Endothelial cell (in vitro differentiated cells): ENCODE data around the gene OAS1. TPM values are rescaled to one million over a fixed set of nuclear protein-coding genes. Genes with fewer than 3 reads are reported as not detected.
"Not testable (repeated sequence)": the region's sequence is repeated elsewhere in the genome, so short reads cannot be mapped to it uniquely, and the experiment has no call there.

Source experiments
- DNase-seq: peaks from one replicate; pipeline ENCODE4 v3.0.0; 2021; ENCODE audit warnings: low spot score
- H3K27ac Mint-ChIP-seq: one replicate; pipeline ENCODE4 v1.8.0; 2021; ENCODE audit warnings: mixed read lengths, inconsistent platforms; ENCODE audit not compliant: unreplicated experiment
- H3K27me3 Mint-ChIP-seq: one replicate; pipeline ENCODE4 v1.8.0; 2021; ENCODE audit warnings: mild to moderate bottlenecking, moderate library complexity, mixed read lengths, inconsistent platforms; ENCODE audit not compliant: unreplicated experiment
- H3K36me3 Mint-ChIP-seq: one replicate; pipeline ENCODE4 v1.8.0; 2021; ENCODE audit warnings: mild to moderate bottlenecking, low read depth, mixed read lengths, inconsistent platforms; ENCODE audit not compliant: unreplicated experiment
- H3K4me1 Mint-ChIP-seq: one replicate; pipeline ENCODE4 v1.8.0; 2021; ENCODE audit warnings: mild to moderate bottlenecking, mixed read lengths, inconsistent platforms; ENCODE audit not compliant: unreplicated experiment
- H3K4me3 Mint-ChIP-seq: one replicate; pipeline ENCODE4 v1.8.0; 2021; ENCODE audit warnings: mild to moderate bottlenecking, mixed read lengths, inconsistent platforms; ENCODE audit not compliant: unreplicated experiment
- H3K9me3 Mint-ChIP-seq: one replicate; pipeline ENCODE4 v1.8.0; 2021; ENCODE audit warnings: mixed read lengths, inconsistent platforms; ENCODE audit not compliant: unreplicated experiment
- CTCF ChIP-seq: fragments of 200-600 bp; sonication (generic); IDR thresholded peaks from one replicate; pipeline ENCODE4 v1.5.0; 2021; ENCODE audit warnings: antibody characterized with exemption; ENCODE audit not compliant: unreplicated experiment
- total RNA-seq: library from RNA; stranded (reverse); fragmentation: NEBNext Ultra II Directional; extraction: Animal tissue kit (Norgen Biotek cat#: 25700); gene quantifications from one replicate; pipeline ENCODE4 v1.2.1, GENCODE V29; 2021; ENCODE audit not compliant: unreplicated experiment

Gene OAS1
- total RNA-seq, 1 donor from 2014 or later, result 0.56 TPM

- Mint-ChIP-seq H3K27ac (no peak overlapping the region), H3K4me1 (peaks cover 9% of the 10 kb centered on the region), H3K9me3 (no peaks in the 10 kb centered on the region), H3K27me3 (peaks cover 6% of the 10 kb centered on the region), H3K4me3 (no peak overlapping the region), H3K36me3 (no peaks in the 10 kb centered on the region)
- DNase-seq, result no peak
- TF ChIP-seq CTCF, result no peak
Measured at GRCh38 chr12:112905451-112906089, 1.2 kb upstream of the OAS1 start.

DNA sequence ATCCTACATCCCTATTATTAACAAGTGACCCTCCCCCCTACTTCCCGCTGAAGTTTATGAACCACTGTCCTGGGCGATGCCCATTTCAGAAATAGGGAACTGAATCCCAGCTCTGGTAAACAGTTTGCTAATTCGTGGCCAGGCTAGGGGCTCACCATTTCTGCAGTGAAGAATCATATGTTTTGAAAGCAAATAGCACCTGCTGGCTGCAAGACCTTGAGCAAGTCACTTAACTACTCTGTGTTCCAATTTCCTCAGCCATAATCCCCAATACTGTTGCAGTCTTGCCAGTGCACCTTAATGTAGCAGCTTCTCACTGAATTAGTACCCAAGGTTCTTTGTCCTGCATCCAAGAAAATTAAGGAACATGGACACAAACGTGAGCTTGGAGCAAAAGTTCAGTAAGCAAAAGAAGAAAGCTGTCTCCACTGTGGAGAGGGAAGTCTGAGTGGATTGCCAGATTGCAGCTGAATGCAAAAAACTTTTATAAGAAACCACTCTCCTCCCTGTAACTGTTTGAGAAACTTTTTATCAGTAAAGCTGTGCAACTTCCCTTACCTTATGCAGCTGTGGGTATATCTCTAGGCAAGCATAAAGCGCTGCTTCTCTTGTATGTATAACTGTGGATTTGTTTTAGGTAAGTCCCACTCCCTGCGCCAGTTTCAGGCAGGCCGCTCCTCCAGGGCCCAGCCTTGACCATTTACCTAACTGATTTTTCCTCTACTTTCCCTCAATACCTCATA, 824 bp downstream of the OAS1 start:
- DNase-seq, result no peak
- Mint-ChIP-seq H3K9me3 (no peaks in the 10 kb centered on the region), H3K27ac (no peak overlapping the region), H3K27me3 (peaks cover 6% of the 10 kb centered on the region), H3K36me3 (no peaks in the 10 kb centered on the region), H3K4me3 (no peak overlapping the region), H3K4me1 (peaks cover 7% of the 10 kb centered on the region)
- no peak for TF ChIP-seq CTCF

- no peak for DNase-seq
- peaks cover 7% of the 10 kb centered on the region for H3K4me1 Mint-ChIP-seq
- TF ChIP-seq CTCF, result no peak
- H3K36me3 Mint-ChIP-seq, result peaks cover 7% of the 10 kb centered on the region
- no peak overlapping the region for H3K4me3 Mint-ChIP-seq
- peaks cover 6% of the 10 kb centered on the region for H3K27me3 Mint-ChIP-seq
- no peak overlapping the region for H3K27ac Mint-ChIP-seq
- peaks cover 8% of the 10 kb centered on the region for H3K9me3 Mint-ChIP-seq
Measured at GRCh38 chr12:112908548-112908947, 1.8 kb downstream of the OAS1 start.

DNA sequence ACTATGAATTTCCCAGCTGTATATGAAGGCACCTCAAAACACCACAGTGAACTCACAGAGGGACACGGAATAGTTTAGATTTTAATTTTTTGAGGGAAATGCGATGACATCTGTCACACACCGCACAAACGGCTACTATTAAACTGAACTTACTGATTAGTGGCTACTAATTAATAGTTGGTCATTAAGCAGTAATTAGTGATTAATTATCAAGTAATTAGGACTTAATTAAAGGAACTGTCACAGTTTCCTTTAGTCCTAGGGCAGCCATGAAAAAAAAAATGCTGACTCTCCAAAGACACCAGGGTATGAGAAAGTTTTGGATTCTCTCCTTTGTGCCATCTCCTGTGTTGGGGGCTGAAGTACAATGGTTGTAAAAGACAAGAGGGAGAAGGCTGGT, 2.9 kb downstream of the OAS1 start:
- H3K36me3 Mint-ChIP-seq, result peaks cover 7% of the 10 kb centered on the region
- H3K27ac Mint-ChIP-seq, result no peak overlapping the region
- no peak for DNase-seq
- no peak overlapping the region for H3K4me3 Mint-ChIP-seq
- H3K4me1 Mint-ChIP-seq, result peaks cover 7% of the 10 kb centered on the region
- peaks cover 8% of the 10 kb centered on the region for H3K9me3 Mint-ChIP-seq
- H3K27me3 Mint-ChIP-seq, result peaks cover 2% of the 10 kb centered on the region
- TF ChIP-seq CTCF, result no peak

DNA sequence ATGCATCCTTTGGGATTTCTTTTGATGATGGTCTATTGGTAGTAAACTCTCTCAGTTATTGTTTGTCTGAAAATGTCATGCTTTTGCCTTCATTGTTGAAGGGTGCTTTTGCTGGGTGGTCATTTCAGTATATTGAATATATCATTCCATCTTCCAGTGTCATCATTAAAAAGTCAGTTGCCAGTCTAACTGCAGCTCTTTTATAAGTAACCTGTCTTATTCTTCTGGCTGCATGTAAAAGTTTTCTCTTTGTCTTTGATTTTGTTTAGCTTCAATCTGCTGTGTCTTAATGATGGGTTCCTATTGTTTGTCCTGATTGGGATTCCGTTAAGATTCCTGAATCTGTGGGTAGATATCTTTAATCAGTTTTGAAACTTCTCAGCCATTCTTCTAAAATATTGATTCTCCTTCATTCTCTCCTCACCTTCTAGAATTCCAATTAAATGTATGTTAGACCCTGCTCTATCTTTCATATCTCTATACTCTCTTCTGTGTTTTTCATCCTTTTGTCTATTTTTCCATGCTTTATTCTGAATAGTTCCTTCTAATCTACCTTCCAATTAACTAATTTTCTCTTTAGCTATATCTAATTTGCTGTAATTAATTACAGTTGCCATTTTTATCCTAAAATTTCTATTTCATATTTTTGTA, 6.4 kb downstream of the OAS1 start:
- no peak for TF ChIP-seq CTCF
- Mint-ChIP-seq H3K36me3 (peaks cover 7% of the 10 kb centered on the region), H3K9me3 (peaks cover 8% of the 10 kb centered on the region), H3K27me3 (no peaks in the 10 kb centered on the region), H3K4me3 (no peak overlapping the region), H3K4me1 (no peaks in the 10 kb centered on the region), H3K27ac (no peak overlapping the region)
- no peak for DNase-seq

- H3K9me3 Mint-ChIP-seq, H3K27me3 Mint-ChIP-seq, H3K27ac Mint-ChIP-seq, DNase-seq, H3K4me1 Mint-ChIP-seq, H3K4me3 Mint-ChIP-seq, H3K36me3 Mint-ChIP-seq: not testable (repeated sequence)
Measured at GRCh38 chr12:112913888-112914287, 7.1 kb downstream of the OAS1 start.
